IMR-90 (cell line): ENCODE measurements around the gene CDKN1C. TPM values are rescaled to one million over a fixed set of nuclear protein-coding genes. Genes with fewer than 3 reads are reported as not detected.

Source experiments
- ATAC-seq: fragments of 200-7000 bp; cut with Tn5 transposase; 2 replicates; pipeline ENCODE4 v1.9.1; 2020; ENCODE audit warnings: low read depth, mild to moderate bottlenecking, moderate library complexity
- BruUV-seq: library from RNA; stranded (reverse); fragments of 400-500 nt; replicated peaks from 2 replicates; lab custom pipeline; 2021; lab: Mats Ljungman, UMichigan
- CTCF ChIA-PET: fragments of 300-600 bp; formaldehyde crosslinking; extraction: SDS; loops from one replicate; lab custom pipeline; 2021; ENCODE audit warnings: antibody characterized with exemption; lab: Yijun Ruan, JAX
- POLR2A ChIA-PET: fragments of 300-600 bp; sonication (Branson Sonifier 250); formaldehyde crosslinking; loops from one replicate; lab custom pipeline; 2022; ENCODE audit warnings: antibody characterized with exemption; ENCODE audit not compliant: unreplicated experiment; lab: Charles Lee
- DNase-seq: peaks from one replicate; pipeline ENCODE4 v3.0.0; 2013
- H2AFZ ChIP-seq: replicated peaks from 2 replicates; pipeline ENCODE3; 2013; ENCODE audit warnings: low read length, mild to moderate bottlenecking; ENCODE audit not compliant: poor library complexity
- H2AK5ac ChIP-seq: 2 replicates; pipeline ENCODE4 v1.6.1; 2013; ENCODE audit warnings: low read depth, low read length, inconsistent platforms
- H2AK9ac ChIP-seq: replicated peaks from 2 replicates; pipeline ENCODE3; 2013; ENCODE audit warnings: mild to moderate bottlenecking, low read depth, low read length, moderate library complexity; ENCODE audit not compliant: poor library complexity
- H2BK120ac ChIP-seq: 2 replicates; pipeline ENCODE4 v1.6.1; 2013; ENCODE audit warnings: low read depth, low read length, inconsistent platforms
- H2BK15ac ChIP-seq: 3 replicates; pipeline ENCODE4 v1.6.1; 2013; ENCODE audit warnings: low read depth, low read length, inconsistent platforms
- H2BK20ac ChIP-seq: 2 replicates; pipeline ENCODE4 v1.6.1; 2013; ENCODE audit warnings: low read depth, mild to moderate bottlenecking, inconsistent platforms, low read length, moderate library complexity
- H2BK5ac ChIP-seq: 2 replicates; pipeline ENCODE4 v1.6.1; 2013; ENCODE audit warnings: mild to moderate bottlenecking, low read depth, low read length, inconsistent platforms; ENCODE audit not compliant: poor library complexity, severe bottlenecking
- H3K14ac ChIP-seq: replicated peaks from 2 replicates; pipeline ENCODE4 v1.6.1; 2013; ENCODE audit warnings: low read depth, low read length, inconsistent platforms
- H3K18ac ChIP-seq: 2 replicates; pipeline ENCODE4 v1.6.1; 2013; ENCODE audit warnings: low read depth, low read length, control low read depth
- H3K23ac ChIP-seq: 2 replicates; pipeline ENCODE4 v1.6.1; 2013; ENCODE audit warnings: low read depth, low read length, inconsistent platforms
- H3K27ac ChIP-seq: 2 replicates; pipeline ENCODE4 v1.5.1; 2013; ENCODE audit warnings: mild to moderate bottlenecking, control low read depth, low read length; ENCODE audit not compliant: insufficient read depth
- H3K27me3 ChIP-seq: 2 replicates; pipeline ENCODE4 v1.6.1; 2013; ENCODE audit warnings: low read length; ENCODE audit not compliant: control insufficient read depth, insufficient read depth
- H3K36me3 ChIP-seq: 2 replicates; pipeline ENCODE4 v1.6.1; 2013; ENCODE audit warnings: low read length, mixed read lengths; ENCODE audit not compliant: control insufficient read depth, insufficient read depth
- H3K4ac ChIP-seq: 2 replicates; pipeline ENCODE4 v1.6.1; 2013; ENCODE audit warnings: low read depth, low read length, inconsistent platforms
- H3K4me1 ChIP-seq: 2 replicates; pipeline ENCODE4 v1.6.1; 2013; ENCODE audit warnings: low read length, mixed read lengths; ENCODE audit not compliant: control insufficient read depth, insufficient read depth
- H3K4me2 ChIP-seq: 2 replicates; pipeline ENCODE4 v1.6.1; 2013; ENCODE audit warnings: low read depth, mild to moderate bottlenecking, control low read depth, low read length, moderate library complexity
- H3K4me3 ChIP-seq: 2 replicates; pipeline ENCODE4 v1.5.1; 2013; ENCODE audit warnings: low read depth, mild to moderate bottlenecking, control low read depth, low read length, moderate library complexity; ENCODE audit not compliant: insufficient read depth
- H3K56ac ChIP-seq: 2 replicates; pipeline ENCODE4 v1.6.1; 2013; ENCODE audit warnings: low read length, inconsistent platforms; ENCODE audit not compliant: insufficient read depth; ENCODE audit errors: extremely low read depth
- H3K79me1 ChIP-seq, 2 experiments: 2 replicates each; pipeline ENCODE4 v1.6.1; 2013; ENCODE audit warnings: low read length in 2 of 2, inconsistent platforms in 1 of 2, low read depth in 1 of 2
- H3K9ac ChIP-seq: 2 replicates; pipeline ENCODE4 v1.6.1; 2013; ENCODE audit warnings: low read depth, low read length, control low read depth
- H3K9me1 ChIP-seq: 2 replicates; pipeline ENCODE4 v1.6.1; 2013; ENCODE audit warnings: low read length, inconsistent platforms; ENCODE audit not compliant: insufficient read depth
- H3K9me3 ChIP-seq: 2 replicates; pipeline ENCODE4 v1.6.1; 2013; ENCODE audit warnings: low read length; ENCODE audit not compliant: control insufficient read depth, insufficient read depth
- H4K20me1 ChIP-seq: 2 replicates; pipeline ENCODE4 v1.6.1; 2013; ENCODE audit warnings: low read length, inconsistent platforms; ENCODE audit not compliant: insufficient read depth
- H4K5ac ChIP-seq: 2 replicates; pipeline ENCODE4 v1.6.1; 2013; ENCODE audit warnings: mild to moderate bottlenecking, low read depth, low read length, control low read depth
- H4K8ac ChIP-seq, 2 experiments: 2 replicates each; pipeline ENCODE4 v1.6.1; 2013; ENCODE audit warnings: low read depth in 2 of 2, low read length in 2 of 2, control low read depth in 1 of 2, inconsistent platforms in 1 of 2
- H4K91ac ChIP-seq: 2 replicates; pipeline ENCODE4 v1.6.1; 2013; ENCODE audit warnings: low read depth, low read length, inconsistent platforms; ENCODE audit not compliant: insufficient read depth
- BHLHE40 ChIP-seq: fragments of 150-350 bp; IDR thresholded peaks from 2 replicates; pipeline ENCODE4 v1.6.1; 2016; ENCODE audit warnings: mild to moderate bottlenecking, low read depth, low read length
- FOS ChIP-seq: fragments of 150-350 bp; IDR thresholded peaks from 2 replicates; pipeline ENCODE4 v1.6.1; 2016; ENCODE audit warnings: low read depth, low read length
- MXI1 ChIP-seq: IDR thresholded peaks from 2 replicates; pipeline ENCODE4 v1.6.1; 2012; ENCODE audit warnings: low read depth, mild to moderate bottlenecking, low read length, moderate library complexity, borderline replicate concordance
- POLR2A ChIP-seq: IDR thresholded peaks from 2 replicates; pipeline ENCODE4 v1.6.1; 2012; ENCODE audit warnings: mild to moderate bottlenecking, low read depth, low read length
- RAD21 ChIP-seq: IDR thresholded peaks from 2 replicates; pipeline ENCODE4 v1.6.1; 2012; ENCODE audit warnings: low read length, improper control_type of control experiment
- SMC3 ChIP-seq: fragments of 150-350 bp; IDR thresholded peaks from 2 replicates; pipeline ENCODE4 v1.6.1; 2016; ENCODE audit warnings: low read depth, mild to moderate bottlenecking, antibody characterized with exemption, low read length, moderate library complexity
- WGBS, 2 experiments: methylation state at CpG; one replicate each; pipeline versions ENCODE4 v1.1.5 to v1.1.7; 2013; ENCODE audit warnings: missing lambda C conversion rate in 2 of 2; ENCODE audit not compliant: insufficient read length in 1 of 2; ENCODE audit errors: extremely low coverage in 2 of 2; 5-methylcytosine and 5-hydroxymethylcytosine counted together
- dilution Hi-C: fragments of 300-500 bp; cut with HindIII; formaldehyde crosslinking; loops from one replicate; pipeline ENCODE4 v1.14.3; 2018; ENCODE audit warnings: low sequenced_read_pairs; ENCODE audit not compliant: unreplicated experiment
- in situ Hi-C: fragments of 300-500 bp; cut with MboI; formaldehyde crosslinking; loops from 3 replicates; pipeline ENCODE4 v1.14.3; 2019; ENCODE audit warnings: low sequenced_read_pairs, inconsistent platforms, mixed read lengths
- intact Hi-C: fragments of 100-400 bp; cut with micrococcal nuclease; formaldehyde crosslinking; loops from 2 replicates; pipeline ENCODE4 v1.10.0; 2022
- polyA plus RNA-seq, 3 experiments: library from polyadenylated mRNA; depleted of rRNA; stranded (reverse); fragments of >200 nt; gene quantifications; 2 replicates each; pipeline ENCODE4 v1.2.3, GENCODE V29; 2012; ENCODE audit warnings: low replicate concordance in 1 of 3
- total RNA-seq: library from RNA; depleted of rRNA; stranded (reverse); fragments of >200 nt; gene quantifications from 2 replicates; pipeline ENCODE4 v1.2.3, GENCODE V29; 2012
- TF ChIP-seq, protein P1 (sequence below): fragments of 150-350 bp; IDR thresholded peaks from 2 replicates; pipeline ENCODE4 v1.6.1; 2017; ENCODE audit warnings: mild to moderate bottlenecking, antibody characterized with exemption, low read length, low read depth
- TF ChIP-seq, protein P2 (sequence below): conservative IDR thresholded peaks from 2 replicates; pipeline ENCODE4 v1.5.1; 2012; ENCODE audit warnings: mild to moderate bottlenecking, low read depth, low read length, improper control_type of control experiment

Gene CDKN1C
- total and polyA plus RNA-seq, 2 of the 4 experiments (the other 2 are of a cell fraction) = 1.6 to 3.0 TPM

DNA sequence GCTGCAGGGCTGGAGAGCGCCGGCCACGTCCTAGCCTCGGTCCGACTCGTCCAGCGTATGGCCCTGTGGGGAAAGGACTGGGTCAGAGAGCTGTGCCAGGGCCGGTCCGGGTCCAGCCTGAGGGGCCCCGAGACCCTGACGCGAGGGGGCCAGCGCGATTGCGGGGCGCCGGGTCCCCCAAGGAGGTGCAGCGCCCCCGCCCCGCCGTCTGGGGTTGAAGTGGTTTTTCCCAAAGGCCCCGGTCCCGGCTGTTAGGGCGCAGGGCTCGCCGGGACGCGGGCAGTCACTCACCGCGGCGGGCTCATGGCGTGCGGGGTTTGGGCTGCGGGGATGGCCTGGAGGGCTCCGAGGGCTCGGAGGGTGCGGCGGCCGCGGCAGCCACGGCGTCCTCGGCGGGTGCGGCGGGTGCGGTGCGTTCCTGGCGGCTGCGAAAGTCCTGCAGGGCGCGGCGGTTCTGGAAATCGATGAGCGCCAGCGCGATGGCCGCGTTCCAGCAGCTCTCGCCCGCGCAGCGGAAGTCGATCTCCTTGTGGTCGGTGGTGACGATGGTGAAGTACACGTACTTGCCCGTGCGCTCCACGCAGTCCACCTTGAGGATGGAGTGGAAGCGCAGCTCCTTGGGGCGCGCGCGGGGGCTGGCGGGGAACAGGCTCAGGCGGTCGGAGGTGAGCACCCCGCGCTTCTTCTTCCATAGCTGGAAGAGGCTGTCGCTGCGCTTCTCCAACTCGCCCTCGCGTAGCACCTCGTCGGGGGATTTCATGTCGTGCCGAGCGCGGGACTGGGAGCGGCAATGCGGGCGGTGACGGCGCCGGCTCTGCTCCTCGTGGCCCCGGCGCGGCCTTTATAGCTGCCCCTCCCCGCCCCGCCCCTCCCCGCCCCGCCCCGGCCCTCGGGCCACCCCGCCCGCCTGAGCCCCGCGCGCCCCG, 43.3 kb upstream of the CDKN1C start, which contains the start of gene PHLDA2:
Gene PHLDA2 (minus strand): TSS at position 816 of the 926 bp plus-strand sequence. CDS start 56 bp downstream, at position 760.
- peak within 1 kb of the TSS; percentile 95 for H2BK120ac ChIP-seq
- H3K56ac ChIP-seq = peak within 1 kb of the TSS; percentile 79
- TSS peak; percentile 99 for BruUV-seq
- peak within 1 kb of the TSS; percentile 99 for H2AK5ac ChIP-seq
- peak within 1 kb of the TSS; percentile 94 for H3K4me2 ChIP-seq
- H3K27me3 ChIP-seq = no peaks in the 10 kb centered on the region
- TF ChIP-seq MXI1 (peak; percentile 55; the same call in 1 of the 2 replicates), POLR2A (peak; percentile 98), RAD21 (no peak), BHLHE40 (peak; percentile 63), SMC3 (no peak), FOS (no peak)
- TF ChIP-seq, protein P1, sequence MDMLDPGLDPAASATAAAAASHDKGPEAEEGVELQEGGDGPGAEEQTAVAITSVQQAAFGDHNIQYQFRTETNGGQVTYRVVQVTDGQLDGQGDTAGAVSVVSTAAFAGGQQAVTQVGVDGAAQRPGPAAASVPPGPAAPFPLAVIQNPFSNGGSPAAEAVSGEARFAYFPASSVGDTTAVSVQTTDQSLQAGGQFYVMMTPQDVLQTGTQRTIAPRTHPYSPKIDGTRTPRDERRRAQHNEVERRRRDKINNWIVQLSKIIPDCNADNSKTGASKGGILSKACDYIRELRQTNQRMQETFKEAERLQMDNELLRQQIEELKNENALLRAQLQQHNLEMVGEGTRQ = no peak
- TF ChIP-seq, protein P2, sequence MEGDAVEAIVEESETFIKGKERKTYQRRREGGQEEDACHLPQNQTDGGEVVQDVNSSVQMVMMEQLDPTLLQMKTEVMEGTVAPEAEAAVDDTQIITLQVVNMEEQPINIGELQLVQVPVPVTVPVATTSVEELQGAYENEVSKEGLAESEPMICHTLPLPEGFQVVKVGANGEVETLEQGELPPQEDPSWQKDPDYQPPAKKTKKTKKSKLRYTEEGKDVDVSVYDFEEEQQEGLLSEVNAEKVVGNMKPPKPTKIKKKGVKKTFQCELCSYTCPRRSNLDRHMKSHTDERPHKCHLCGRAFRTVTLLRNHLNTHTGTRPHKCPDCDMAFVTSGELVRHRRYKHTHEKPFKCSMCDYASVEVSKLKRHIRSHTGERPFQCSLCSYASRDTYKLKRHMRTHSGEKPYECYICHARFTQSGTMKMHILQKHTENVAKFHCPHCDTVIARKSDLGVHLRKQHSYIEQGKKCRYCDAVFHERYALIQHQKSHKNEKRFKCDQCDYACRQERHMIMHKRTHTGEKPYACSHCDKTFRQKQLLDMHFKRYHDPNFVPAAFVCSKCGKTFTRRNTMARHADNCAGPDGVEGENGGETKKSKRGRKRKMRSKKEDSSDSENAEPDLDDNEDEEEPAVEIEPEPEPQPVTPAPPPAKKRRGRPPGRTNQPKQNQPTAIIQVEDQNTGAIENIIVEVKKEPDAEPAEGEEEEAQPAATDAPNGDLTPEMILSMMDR = 0 out of 2 replicates have a peak, but pooled peaks have one; percentile 8
- H2AK9ac ChIP-seq = peak within 1 kb of the TSS; percentile 99
- peaks cover 6 to 34% of the 10 kb centered on the region in 2 experiments; a peak in 3 of 4 replicates for H3K79me1 ChIP-seq
- peak within 1 kb of the TSS; percentile 82 for H3K27ac ChIP-seq
- ChIA-PET CTCF (interaction anchor here (1.1 to 1.4 kb wide), 2 partner anchors 37 to 93 kb away, joined by 3 read pairs; no protein-coding TSS in a partner anchor), POLR2A (interaction anchor here (0.5 to 0.8 kb wide), 6 partner anchors 11 to 396 kb away, joined by 3 to 7 read pairs (median 3); partner anchors contain the start of gene NAP1L4)
- 1% methylated on average over 40 of the region's 113 CpGs; no CpG with 5 or more reads in 1 of the 2 experiments for WGBS, 2 experiments
- peak within 1 kb of the TSS; percentile 92; the same call in 1 of the 3 replicates for H2BK15ac ChIP-seq
- H2AFZ ChIP-seq = peak within 1 kb of the TSS; percentile 92
- dilution Hi-C loops (no loop called here), in situ Hi-C loops (no loop called here), intact Hi-C loops (no loop called here)
- H3K23ac ChIP-seq = peak within 1 kb of the TSS; percentile 92
- ATAC-seq (peak; percentile 52), DNase-seq (peak; percentile 85)
- no peaks in the 10 kb centered on the region for H3K36me3 ChIP-seq
- peaks cover 16% of the 10 kb centered on the region for H3K4me1 ChIP-seq
- no peaks in the 10 kb centered on the region for H3K9me3 ChIP-seq
- peak within 1 kb of the TSS; percentile 89 for H4K5ac ChIP-seq
- peak within 1 kb of the TSS; percentile 89 for H4K91ac ChIP-seq
- H2BK20ac ChIP-seq = peak within 1 kb of the TSS; percentile 90
- H3K4ac ChIP-seq = peak within 1 kb of the TSS; percentile 98
- peak within 1 kb of the TSS; percentile 90 for H3K14ac ChIP-seq
- H4K20me1 ChIP-seq = peaks cover 23% of the 10 kb centered on the region
- peak within 1 kb of the TSS; percentile 84 for H2BK5ac ChIP-seq
- H3K9me1 ChIP-seq = peaks cover 13% of the 10 kb centered on the region
- H3K18ac ChIP-seq = peak within 1 kb of the TSS; percentile 79
- H4K8ac ChIP-seq = peak within 1 kb of the TSS; percentile 72 to 91
- H3K9ac ChIP-seq = peak within 1 kb of the TSS; percentile 84
- peak within 1 kb of the TSS; percentile 92 for H3K4me3 ChIP-seq
